Measurements from ENCODE around the gene MPHOSPH9.
"Not testable (repeated sequence)": the region's sequence is repeated elsewhere in the genome, so short reads cannot be mapped to it uniquely, and the experiment has no call there.

MPHOSPH9 gene

DNA sequence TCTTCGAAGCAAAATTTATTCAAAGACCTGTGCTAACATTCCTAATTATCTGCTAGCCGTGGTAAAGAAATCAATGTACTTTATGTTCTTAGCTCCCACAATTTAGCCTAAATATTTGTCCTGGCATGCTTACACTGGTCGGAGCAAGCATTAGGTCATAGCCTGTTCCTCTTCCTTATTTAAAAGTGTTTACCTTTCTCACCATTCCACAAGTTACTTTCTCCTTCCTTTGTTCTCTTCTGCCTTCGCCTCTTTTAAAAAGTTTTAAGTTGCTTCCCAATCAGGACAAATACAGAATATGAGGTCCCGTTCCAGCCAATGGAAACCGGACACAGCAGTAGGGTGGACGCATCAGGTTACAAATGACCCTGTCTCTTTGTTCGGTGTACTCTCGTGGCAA is 27.1 kb upstream of the MPHOSPH9 start:
- no peak for DNase-seq (ENCODE audit: low read depth in 2 of 2)

- no peak for DNase-seq (ENCODE audit: low read depth in 2 of 2)
Observed at GRCh38 chr12:123258593-123258992, 25.7 kb upstream of the MPHOSPH9 start.

GRCh38 chr12:123254853-123255446 is 22.0 kb upstream of the MPHOSPH9 start:
- no peak for DNase-seq (ENCODE audit: low read depth in 2 of 2)

DNA sequence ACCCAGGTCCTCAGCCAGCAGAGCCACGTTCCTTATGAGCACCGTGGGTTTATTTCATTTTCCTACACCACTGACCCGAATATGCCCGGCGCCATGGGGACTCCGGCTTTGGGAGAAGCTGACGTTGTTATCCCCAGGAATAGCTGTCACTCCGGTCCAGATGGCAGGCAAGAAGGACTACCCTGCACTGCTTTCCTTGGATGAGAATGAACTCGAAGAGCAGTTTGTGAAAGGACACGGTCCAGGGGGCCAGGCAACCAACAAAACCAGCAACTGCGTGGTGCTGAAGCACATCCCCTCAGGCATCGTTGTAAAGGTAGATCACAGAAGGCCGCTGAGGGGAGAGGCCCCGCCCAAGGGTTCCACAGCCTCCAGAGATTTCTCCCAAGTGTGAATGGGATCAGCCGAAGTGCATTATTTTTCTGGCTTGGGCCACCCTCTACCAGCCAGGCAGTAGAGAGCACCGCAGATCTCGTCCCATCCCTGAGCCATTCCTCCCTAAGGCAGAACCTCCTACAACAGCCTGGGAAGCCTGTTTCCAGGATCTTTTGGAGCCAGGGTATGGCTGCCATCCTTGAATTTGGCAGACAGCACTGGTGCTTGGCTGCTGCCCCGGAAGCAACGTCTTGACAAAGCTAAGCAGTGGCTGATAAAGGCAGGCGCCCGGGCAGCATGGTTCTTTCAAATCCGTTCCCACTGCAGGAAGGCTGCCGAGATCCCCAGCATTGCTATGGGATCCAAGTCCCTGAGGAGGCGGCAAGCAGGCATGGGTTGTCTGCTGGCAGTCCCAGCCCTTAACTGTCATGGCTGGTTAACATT is 20.9 kb upstream of the MPHOSPH9 start:
- no peak for DNase-seq (ENCODE audit: low read depth in 2 of 2)

DNA sequence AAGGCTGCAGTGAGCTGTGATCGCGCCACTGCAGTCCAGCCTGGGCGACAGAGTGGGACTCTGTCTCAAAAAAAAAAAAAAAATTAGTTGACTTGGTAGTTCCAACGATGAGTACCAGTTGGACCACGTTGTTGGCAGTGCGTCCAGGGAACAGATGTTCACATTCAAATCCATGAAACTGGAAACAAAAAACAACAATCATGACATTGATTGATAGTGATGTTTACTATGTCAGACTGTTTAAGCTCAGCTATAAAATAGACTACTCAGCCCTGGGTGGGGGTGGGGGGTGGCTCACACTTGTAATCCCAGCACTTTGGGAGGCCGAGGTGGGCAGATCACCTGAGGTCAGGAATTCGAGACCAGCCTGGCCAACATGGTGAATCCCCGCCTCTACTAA is 19.4 kb upstream of the MPHOSPH9 start:
- DNase-seq (ENCODE audit: low read depth in 2 of 2), result not testable (repeated sequence)

- DNase-seq (ENCODE audit: low read depth in 2 of 2), result no peak
Observed at GRCh38 chr12:123251403-123252076, 18.6 kb upstream of the MPHOSPH9 start.

DNA sequence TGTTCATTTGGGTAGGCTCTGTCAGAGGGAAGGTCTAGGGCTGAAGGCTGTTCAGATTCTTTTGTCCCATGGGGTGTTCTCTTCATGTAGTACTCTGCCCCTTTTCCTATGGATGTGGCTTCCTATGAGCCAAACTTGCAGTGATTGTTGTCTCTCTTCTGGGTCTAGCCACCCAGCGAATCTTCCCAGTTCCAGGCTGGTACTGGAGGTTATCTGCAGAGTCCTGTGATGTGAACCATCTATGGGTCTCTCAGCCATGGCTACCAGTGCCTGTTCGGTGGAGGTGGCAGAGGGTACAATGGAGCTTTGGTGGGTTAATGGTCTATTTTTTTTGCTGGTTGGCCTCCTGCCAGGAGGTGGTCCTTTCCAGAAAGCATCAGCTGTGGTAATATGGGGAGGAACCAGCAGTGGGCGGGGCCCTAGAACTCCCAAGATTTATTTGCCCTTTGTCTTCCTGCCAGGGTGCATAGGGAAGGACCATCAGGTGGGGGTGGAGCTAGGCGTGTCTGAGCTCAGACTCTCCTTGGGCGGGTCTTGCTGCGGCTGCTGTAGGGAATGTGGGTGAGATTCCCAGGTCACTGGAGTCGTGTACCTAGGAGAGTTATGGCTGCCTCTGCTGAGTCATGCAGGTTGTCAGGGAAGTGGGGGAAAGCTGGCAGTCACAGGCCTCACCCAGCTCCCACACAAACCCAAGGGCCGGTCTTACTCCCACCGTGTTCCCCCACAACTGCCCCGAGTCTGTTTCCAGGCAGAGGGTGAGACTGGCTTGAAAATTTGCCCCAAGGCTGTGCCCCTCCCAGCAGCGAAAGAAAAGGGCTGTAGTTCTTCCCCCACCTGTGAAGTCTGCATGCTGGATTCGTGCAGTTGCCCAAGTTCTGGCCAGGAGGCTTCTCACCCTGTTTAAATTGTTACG is 17.8 kb upstream of the MPHOSPH9 start:
- DNase-seq (ENCODE audit: low read depth in 2 of 2), result no peak

GRCh38 chr12:123248996-123249741 is 16.2 kb upstream of the MPHOSPH9 start:
- DNase-seq (ENCODE audit: low read depth in 2 of 2), result not testable (repeated sequence)

GRCh38 chr12:123248129-123248528 is 15.2 kb upstream of the MPHOSPH9 start:
- DNase-seq (ENCODE audit: low read depth in 2 of 2), result not testable (repeated sequence)

DNA sequence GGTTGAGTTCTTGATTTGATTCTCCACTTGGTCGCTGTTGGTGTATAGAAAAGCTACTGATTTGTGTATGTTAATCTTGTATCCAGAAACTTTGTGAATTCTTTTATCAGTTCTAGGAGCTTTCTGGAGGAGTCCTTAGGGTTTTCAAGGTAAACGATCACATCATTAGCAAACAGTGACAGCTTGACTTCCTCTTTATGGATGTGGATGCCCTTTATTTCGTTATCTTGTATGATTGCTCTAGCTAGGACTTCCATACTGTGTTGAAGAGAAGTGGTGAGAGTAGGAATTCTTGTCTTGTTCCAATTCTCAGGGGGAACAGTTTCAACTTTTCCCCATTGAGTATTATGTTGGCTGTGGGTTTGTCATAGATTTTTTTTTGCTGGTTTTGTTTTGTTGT is 12.7 kb upstream of the MPHOSPH9 start:
- no peak for DNase-seq (ENCODE audit: low read depth in 2 of 2)

DNA sequence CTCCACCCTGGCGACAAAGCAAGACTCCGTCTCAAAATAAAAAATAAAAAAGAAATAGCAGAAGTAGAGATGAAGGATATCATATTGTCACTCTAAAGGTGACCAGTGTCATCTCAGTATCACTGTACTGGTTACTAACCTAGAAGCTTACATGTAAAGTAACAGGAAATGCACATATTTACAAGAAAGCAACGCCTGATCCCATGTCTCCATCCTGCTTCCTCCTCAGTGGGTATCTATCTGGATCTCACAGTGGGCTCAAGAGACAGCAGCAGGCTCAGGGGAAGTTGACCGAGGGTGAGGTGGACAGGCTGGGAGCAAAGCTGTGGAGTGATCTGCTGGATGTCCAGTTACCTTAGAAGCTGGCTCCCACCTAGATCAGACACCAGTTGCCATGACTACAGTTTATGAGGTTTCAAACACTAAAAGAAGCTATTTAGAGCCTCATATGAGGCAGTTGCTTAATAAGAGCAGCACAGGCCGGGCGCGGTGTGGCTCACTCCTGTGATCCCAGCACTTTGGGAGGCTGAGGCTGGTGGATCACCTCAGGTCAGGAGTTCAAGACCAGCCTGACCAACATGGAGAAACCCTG is 10.8 kb upstream of the MPHOSPH9 start:
- no peak for DNase-seq (ENCODE audit: low read depth in 2 of 2)

DNA sequence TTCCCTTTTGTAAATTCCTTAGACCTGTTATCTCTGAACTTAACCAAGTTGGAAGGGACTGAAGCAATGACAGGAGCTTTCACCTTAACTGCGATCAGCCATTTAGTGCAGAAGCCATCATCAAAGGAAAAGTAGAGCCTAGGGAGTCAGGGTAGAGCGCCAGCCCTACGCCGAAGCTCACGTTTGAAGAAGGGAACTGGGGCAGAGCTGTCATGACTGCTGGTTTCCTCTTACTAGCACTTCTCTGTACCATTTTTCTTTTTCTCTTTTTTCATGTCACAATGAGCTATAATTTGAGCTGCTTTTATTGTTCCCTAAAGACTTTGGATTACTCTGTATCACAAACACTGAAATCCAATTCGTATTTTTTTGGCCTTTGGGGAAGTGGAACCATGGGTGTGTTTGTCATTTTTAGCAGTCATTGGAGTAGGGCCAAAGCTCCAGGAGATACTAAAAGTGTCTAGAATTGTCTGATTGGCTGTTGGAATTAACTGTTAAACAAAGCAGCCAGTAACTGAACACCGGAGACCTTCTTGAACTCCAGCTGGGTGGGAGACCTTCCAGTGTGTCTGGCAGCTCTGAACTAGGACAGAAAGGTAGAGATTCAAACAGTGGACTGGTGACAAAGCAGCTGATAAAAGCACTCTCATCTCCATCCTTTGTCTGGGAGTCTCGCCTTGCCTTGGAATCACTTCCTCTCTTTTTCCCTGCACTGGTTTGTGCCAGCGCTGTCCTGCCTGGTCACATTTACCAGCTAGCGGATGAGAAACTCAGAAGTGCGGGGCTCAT is 9.4 kb upstream of the MPHOSPH9 start:
- no peak for DNase-seq (ENCODE audit: low read depth in 2 of 2)

DNA sequence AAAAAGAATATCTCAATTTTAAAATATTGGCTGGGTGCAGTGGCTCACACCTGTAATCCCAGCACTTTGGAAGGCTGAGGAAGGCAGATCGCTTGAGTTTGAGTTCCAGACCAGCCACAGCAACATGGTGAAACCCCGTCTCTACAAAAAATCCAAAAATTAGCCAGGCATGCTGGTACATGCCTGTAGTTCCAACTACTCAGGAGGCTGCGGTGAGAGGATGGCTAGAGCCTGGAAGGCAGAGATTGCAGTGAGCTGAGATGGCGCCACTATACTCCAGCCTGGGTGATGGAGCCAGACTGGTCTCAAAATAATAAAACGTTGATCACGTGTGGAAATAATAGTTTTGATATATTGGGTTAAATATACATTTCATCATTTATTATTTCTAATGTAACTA is 6.0 kb upstream of the MPHOSPH9 start:
- DNase-seq (ENCODE audit: low read depth in 2 of 2), result no peak

DNA sequence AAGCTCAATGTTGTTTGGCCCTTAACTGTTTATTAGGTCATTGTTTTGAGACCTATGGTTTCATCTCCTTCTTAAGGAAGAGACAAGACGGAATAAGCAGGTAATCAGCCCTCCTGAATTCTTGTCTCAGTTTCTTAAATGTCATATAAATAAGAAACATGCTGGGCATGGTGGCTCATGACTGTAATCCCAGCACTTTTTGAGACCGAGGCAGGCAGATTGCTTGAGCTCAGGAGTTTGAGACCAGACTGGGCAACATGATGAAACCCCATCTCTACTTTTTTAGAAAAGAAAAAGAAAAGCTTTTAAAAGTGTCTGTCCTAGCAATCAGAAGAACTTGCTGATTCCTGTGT is 5.4 kb upstream of the MPHOSPH9 start:
- no peak for DNase-seq (ENCODE audit: low read depth in 2 of 2)

DNA sequence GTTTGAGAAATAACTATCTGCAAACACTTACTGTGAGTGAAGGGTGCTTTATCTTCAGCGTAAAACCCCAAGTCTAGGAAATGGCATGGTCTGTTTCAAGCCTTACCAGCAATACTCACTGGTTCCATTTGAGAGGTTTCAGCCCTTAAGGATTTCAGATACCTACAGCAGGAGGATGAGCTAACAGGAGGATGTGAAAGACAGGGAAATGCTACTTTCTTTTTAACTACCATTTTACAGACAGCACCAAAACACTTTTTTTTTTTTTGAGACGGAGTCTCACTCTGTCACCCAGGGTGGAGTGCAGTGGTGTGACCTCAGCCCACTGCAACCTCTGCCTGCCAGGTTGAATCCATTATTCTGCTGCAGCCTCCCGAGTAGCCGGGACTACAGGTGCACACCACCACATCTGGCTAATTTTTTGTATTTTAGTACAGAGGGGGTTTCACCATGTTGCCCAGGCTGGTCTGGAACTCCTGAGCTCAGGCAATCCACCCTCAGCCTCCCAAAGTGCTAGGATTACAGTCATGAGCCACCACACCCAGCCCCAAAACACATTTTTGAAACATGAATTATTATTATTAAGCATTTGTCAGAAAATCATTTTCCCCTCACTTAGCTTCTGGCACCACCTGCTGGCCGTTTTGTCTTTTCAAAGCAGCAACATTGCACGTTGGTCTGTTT is 4.8 kb upstream of the MPHOSPH9 start:
- peak; percentile 25 to 64 for DNase-seq (ENCODE audit: low read depth in 2 of 2)

GRCh38 chr12:123233505-123234308 is 766 bp upstream of the MPHOSPH9 start:
- DNase-seq (ENCODE audit: low read depth in 2 of 2), result no peak

- DNase-seq (ENCODE audit: low read depth in 2 of 2), result no peak
Observed at GRCh38 chr12:123232472-123232806, 502 bp downstream of the MPHOSPH9 start.

DNA sequence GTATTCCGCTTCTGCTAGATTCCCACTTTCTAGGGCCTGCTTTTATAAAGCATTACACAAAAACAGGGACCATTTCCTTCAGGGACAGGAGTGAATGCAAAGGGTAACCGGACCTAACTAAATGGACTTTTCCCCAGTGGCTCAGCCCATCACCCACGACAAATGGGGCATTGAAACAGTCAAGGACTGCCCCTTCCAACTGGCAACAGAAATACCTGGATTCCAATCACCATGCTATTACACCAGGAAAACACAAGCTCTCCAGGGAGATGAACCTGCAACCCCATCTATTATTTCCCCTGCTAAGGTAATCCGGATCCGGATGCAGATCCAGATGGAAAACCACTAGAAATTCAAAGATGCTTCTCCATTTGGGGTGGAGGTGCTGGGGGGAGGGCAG is 1.0 kb downstream of the MPHOSPH9 start:
- DNase-seq (ENCODE audit: low read depth in 2 of 2), result no peak

DNA sequence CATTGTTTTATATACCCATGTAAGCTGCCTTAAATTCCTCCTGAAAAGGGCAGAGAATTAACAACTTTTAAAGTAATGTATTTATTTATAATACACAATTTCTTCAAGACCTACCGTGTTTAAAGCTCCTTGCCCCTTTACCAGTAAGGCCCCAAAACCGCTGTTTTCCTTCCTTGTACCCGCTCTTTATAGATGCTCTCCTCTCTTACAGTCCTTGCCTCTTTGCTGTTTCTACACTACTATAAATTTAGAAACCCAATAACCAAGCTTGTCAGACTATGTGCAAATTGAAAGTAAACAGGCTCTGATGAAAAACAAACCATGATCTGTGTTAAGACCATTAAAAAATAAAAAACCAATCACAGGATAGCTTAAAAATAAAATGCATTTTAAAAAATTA is 3.9 kb downstream of the MPHOSPH9 start:
- DNase-seq (ENCODE audit: low read depth in 2 of 2), result no peak
